CMK (cell line): ENCODE measurements around the gene HTR1D.

Experiments used
- DNase-seq: peaks from one replicate; pipeline ENCODE4 v3.0.0-alpha.2; 2010; ENCODE audit warnings: low read depth

Gene HTR1D

GRCh38 chr1:23184212-23184934 is 32.9 kb downstream of the HTR1D start:
- no peak for DNase-seq

GRCh38 chr1:23179862-23180261 is 37.4 kb downstream of the HTR1D start:
- no peak for DNase-seq

- DNase-seq: no peak
These were observed 38.4 kb downstream of the HTR1D start for GRCh38 chr1:23178950-23179349.

GRCh38 chr1:23178414-23178813 is 38.9 kb downstream of the HTR1D start:
- no peak for DNase-seq

- DNase-seq: no peak
These were observed 39.6 kb downstream of the HTR1D start for GRCh38 chr1:23177438-23178380.

- no peak for DNase-seq
These were observed 40.3 kb downstream of the HTR1D start for GRCh38 chr1:23177031-23177430.

GRCh38 chr1:23174426-23175110 is 42.7 kb downstream of the HTR1D start:
- DNase-seq: no peak

GRCh38 chr1:23171181-23171755 is 46.0 kb downstream of the HTR1D start:
- DNase-seq: no peak

GRCh38 chr1:23169727-23170335 is 47.5 kb downstream of the HTR1D start:
- peak; percentile 80 for DNase-seq

GRCh38 chr1:23169195-23169575 is 48.1 kb downstream of the HTR1D start:
- no peak for DNase-seq

GRCh38 chr1:23168445-23169194 is 48.7 kb downstream of the HTR1D start, which contains the start of gene LUZP1:
Gene LUZP1 (minus strand): TSS chr1:23168856.
- peak; percentile 86 for DNase-seq

GRCh38 chr1:23168079-23168444 is 49.2 kb downstream of the HTR1D start:
- DNase-seq: no peak

GRCh38 chr1:23167353-23168078 is 49.8 kb downstream of the HTR1D start:
- no peak for DNase-seq

GRCh38 chr1:23166854-23167253 is 50.4 kb downstream of the HTR1D start:
- DNase-seq: no peak

GRCh38 chr1:23163395-23163794 is 53.9 kb downstream of the HTR1D start:
- DNase-seq: no peak

- DNase-seq: no peak
These were observed 57.1 kb downstream of the HTR1D start for GRCh38 chr1:23159963-23160877.

GRCh38 chr1:23156940-23157339 is 60.4 kb downstream of the HTR1D start:
- no peak for DNase-seq

GRCh38 chr1:23152966-23153684 is 64.2 kb downstream of the HTR1D start:
- DNase-seq: no peak

GRCh38 chr1:23150742-23151141 is 66.6 kb downstream of the HTR1D start:
- DNase-seq: no peak
